ENCODE measurements around the gene JUNB. TPM values are rescaled to one million over a fixed set of nuclear protein-coding genes. Genes with fewer than 3 reads are reported as not detected.
A peak's percentile ranks its signal among the peaks of the same experiment; 100 is the strongest.

JUNB gene
- total and polyA plus RNA-seq, 2 of the 13 experiments (the other 11 are each of a cell fraction or from before 2014, with no cell fraction given), result 7.7 to 8.2 TPM

DNA sequence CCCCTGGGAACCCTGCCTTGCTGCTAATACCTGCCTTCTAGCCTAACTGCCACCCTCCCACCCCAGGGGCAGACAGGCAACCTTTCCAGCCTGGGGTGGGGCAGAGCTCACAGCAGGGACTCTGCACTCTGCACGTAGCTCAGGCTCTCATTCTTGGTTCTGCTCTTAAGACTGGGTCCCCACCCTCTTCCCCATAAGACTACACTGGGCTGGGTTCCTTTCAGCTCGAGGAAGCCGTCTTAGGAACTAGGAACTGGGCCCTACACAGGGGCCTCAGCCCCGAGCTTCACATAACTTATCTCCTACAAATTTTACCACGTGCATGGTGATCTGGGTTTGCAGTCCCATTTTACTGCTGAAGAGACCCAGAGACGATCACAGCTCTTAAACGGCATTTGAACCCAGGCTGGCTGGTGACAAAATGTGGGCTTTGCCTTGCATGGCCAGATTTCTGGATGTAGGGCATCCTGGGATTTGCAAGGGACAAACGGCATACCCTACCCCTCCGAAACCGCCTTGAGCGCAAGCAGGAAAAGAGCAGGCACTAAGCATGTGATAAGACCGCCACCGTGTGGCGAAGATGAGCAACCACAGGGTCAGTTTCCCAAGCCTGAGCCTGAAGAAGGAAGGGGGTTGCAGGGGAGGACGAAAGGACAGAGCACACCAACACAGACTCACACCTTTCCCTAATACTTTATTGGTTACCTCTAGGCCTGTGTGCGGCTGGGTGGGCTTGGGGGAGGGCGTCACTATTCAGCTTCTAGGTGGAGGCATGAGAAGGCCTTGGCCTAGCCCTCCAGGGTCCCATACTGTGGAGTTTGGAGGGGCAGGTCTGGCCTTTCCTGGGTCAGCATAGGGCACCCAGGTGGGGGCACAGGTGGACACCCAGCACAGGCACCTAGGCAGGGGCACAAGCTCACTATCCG lies 5.1 kb downstream of the JUNB start (continued):
- TF ChIP-seq, protein P1, sequence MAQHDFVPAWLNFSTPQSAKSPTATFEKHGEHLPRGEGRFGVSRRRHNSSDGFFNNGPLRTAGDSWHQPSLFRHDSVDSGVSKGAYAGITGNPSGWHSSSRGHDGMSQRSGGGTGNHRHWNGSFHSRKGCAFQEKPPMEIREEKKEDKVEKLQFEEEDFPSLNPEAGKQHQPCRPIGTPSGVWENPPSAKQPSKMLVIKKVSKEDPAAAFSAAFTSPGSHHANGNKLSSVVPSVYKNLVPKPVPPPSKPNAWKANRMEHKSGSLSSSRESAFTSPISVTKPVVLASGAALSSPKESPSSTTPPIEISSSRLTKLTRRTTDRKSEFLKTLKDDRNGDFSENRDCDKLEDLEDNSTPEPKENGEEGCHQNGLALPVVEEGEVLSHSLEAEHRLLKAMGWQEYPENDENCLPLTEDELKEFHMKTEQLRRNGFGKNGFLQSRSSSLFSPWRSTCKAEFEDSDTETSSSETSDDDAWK (CRISPR knock-in tag; IDR thresholded peaks at IDR 0.05), result no peak
- TF ChIP-seq POLR2A (IDR thresholded peaks at IDR 0.05; ENCODE audit: insufficient read depth in 1 of 2, low read depth in 2 of 2, low read length in 2 of 2), result 0 out of 4 replicates have a peak, but pooled peaks have one; percentile 22 to 48
- peak; percentile 28; the same call in 1 of the 2 replicates for TF ChIP-seq NRL (CRISPR knock-in tag; IDR thresholded peaks at IDR 0.05; ENCODE audit: borderline replicate concordance)
- no peak for TF ChIP-seq ZNF260 (CRISPR knock-in tag; IDR thresholded peaks at IDR 0.05; ENCODE audit: borderline replicate concordance, low read depth)
- no peak for TF ChIP-seq ZNF10 (CRISPR knock-in tag; IDR thresholded peaks at IDR 0.05; ENCODE audit: borderline replicate concordance, low read depth)
- TF ChIP-seq, protein P2, sequence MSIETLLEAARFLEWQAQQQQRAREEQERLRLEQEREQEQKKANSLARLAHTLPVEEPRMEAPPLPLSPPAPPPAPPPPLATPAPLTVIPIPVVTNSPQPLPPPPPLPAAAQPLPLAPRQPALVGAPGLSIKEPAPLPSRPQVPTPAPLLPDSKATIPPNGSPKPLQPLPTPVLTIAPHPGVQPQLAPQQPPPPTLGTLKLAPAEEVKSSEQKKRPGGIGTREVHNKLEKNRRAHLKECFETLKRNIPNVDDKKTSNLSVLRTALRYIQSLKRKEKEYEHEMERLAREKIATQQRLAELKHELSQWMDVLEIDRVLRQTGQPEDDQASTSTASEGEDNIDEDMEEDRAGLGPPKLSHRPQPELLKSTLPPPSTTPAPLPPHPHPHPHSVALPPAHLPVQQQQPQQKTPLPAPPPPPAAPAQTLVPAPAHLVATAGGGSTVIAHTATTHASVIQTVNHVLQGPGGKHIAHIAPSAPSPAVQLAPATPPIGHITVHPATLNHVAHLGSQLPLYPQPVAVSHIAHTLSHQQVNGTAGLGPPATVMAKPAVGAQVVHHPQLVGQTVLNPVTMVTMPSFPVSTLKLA (IDR thresholded peaks at IDR 0.05), result no peak
- no peak for TF ChIP-seq ATF7 (IDR thresholded peaks at IDR 0.05)
- TF ChIP-seq ATF7 (CRISPR knock-in tag; IDR thresholded peaks at IDR 0.05), result no peak
- TF ChIP-seq GTF2F1 (IDR thresholded peaks at IDR 0.05; ENCODE audit: low read length), result no peak
- TF ChIP-seq ASH2L (IDR thresholded peaks at IDR 0.05; ENCODE audit: insufficient read length, low read depth, low read length), result no peak
- TF ChIP-seq, protein P3, sequence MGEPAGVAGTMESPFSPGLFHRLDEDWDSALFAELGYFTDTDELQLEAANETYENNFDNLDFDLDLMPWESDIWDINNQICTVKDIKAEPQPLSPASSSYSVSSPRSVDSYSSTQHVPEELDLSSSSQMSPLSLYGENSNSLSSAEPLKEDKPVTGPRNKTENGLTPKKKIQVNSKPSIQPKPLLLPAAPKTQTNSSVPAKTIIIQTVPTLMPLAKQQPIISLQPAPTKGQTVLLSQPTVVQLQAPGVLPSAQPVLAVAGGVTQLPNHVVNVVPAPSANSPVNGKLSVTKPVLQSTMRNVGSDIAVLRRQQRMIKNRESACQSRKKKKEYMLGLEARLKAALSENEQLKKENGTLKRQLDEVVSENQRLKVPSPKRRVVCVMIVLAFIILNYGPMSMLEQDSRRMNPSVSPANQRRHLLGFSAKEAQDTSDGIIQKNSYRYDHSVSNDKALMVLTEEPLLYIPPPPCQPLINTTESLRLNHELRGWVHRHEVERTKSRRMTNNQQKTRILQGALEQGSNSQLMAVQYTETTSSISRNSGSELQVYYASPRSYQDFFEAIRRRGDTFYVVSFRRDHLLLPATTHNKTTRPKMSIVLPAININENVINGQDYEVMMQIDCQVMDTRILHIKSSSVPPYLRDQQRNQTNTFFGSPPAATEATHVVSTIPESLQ (CRISPR knock-in tag; conservative IDR thresholded peaks at IDR 0.05), result no peak
- peak; percentile 30; the same call in 1 of the 2 replicates for TF ChIP-seq MXD4 (CRISPR knock-in tag; IDR thresholded peaks at IDR 0.05)
- TF ChIP-seq, protein P4, sequence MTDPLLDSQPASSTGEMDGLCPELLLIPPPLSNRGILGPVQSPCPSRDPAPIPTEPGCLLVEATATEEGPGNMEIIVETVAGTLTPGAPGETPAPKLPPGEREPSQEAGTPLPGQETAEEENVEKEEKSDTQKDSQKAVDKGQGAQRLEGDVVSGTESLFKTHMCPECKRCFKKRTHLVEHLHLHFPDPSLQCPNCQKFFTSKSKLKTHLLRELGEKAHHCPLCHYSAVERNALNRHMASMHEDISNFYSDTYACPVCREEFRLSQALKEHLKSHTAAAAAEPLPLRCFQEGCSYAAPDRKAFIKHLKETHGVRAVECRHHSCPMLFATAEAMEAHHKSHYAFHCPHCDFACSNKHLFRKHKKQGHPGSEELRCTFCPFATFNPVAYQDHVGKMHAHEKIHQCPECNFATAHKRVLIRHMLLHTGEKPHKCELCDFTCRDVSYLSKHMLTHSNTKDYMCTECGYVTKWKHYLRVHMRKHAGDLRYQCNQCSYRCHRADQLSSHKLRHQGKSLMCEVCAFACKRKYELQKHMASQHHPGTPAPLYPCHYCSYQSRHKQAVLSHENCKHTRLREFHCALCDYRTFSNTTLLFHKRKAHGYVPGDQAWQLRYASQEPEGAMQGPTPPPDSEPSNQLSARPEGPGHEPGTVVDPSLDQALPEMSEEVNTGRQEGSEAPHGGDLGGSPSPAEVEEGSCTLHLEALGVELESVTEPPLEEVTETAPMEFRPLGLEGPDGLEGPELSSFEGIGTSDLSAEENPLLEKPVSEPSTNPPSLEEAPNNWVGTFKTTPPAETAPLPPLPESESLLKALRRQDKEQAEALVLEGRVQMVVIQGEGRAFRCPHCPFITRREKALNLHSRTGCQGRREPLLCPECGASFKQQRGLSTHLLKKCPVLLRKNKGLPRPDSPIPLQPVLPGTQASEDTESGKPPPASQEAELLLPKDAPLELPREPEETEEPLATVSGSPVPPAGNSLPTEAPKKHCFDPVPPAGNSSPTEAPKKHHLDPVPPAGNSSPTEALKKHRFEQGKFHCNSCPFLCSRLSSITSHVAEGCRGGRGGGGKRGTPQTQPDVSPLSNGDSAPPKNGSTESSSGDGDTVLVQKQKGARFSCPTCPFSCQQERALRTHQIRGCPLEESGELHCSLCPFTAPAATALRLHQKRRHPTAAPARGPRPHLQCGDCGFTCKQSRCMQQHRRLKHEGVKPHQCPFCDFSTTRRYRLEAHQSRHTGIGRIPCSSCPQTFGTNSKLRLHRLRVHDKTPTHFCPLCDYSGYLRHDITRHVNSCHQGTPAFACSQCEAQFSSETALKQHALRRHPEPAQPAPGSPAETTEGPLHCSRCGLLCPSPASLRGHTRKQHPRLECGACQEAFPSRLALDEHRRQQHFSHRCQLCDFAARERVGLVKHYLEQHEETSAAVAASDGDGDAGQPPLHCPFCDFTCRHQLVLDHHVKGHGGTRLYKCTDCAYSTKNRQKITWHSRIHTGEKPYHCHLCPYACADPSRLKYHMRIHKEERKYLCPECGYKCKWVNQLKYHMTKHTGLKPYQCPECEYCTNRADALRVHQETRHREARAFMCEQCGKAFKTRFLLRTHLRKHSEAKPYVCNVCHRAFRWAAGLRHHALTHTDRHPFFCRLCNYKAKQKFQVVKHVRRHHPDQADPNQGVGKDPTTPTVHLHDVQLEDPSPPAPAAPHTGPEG (CRISPR knock-in tag; IDR thresholded peaks at IDR 0.05), result no peak
- TF ChIP-seq ZNF30 (CRISPR knock-in tag; IDR thresholded peaks at IDR 0.05), result 0 out of 2 replicates have a peak, but pooled peaks have one; percentile 39
- TF ChIP-seq, protein P5, sequence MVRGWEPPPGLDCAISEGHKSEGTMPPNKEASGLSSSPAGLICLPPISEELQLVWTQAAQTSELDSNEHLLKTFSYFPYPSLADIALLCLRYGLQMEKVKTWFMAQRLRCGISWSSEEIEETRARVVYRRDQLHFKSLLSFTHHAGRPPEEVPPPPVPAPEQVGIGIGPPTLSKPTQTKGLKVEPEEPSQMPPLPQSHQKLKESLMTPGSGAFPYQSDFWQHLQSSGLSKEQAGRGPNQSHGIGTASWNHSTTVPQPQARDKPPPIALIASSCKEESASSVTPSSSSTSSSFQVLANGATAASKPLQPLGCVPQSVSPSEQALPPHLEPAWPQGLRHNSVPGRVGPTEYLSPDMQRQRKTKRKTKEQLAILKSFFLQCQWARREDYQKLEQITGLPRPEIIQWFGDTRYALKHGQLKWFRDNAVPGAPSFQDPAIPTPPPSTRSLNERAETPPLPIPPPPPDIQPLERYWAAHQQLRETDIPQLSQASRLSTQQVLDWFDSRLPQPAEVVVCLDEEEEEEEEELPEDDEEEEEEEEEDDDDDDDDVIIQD (CRISPR knock-in tag; IDR thresholded peaks at IDR 0.05; ENCODE audit: low read depth), result 0 out of 2 replicates have a peak, but pooled peaks have one; percentile 33
- TF ChIP-seq ELF3 (CRISPR knock-in tag; IDR thresholded peaks at IDR 0.05), result peak; percentile 79

Data from HepG2 (cell line).